ENCODE measurements around the gene NRXN3.

Gene NRXN3

DNA sequence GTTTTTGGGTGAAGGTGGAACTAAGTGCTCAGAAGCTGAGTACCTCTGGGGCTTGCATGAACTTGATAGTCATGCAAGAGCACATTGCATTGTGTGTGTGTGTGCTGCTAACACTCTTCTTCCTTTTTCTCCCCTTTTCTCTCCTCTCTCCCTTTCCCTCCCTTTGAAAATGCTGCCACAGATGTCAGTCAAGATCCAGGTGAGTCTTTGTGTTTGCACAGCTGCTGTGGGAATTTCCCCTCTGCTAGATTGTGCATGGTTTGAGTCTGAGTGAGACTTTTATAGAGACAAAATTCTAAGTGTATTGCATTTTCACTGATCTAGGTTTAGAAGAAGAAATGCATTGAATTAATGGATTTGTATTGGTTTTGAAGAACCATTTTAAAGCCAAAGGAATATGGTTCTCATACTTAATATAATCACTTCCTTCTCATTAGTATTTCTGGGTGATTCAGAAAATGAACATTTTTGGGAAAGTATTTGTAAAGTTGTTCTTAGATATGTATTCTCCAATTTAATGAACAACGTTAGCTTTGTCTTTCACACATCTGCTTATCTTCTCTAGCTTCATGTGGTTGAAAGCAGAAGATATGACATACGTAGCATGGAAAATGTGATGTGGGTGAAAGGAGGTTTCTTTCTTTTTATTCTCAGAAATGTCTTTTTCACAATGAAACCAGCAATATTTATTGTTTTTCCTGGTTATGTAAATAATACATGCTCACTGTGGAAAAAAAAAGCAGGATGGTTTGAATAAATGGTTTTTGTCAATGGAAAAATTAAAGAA, 108.5 kb downstream of the NRXN3 start:
- Mint-ChIP-seq H3K36me3 (ENCODE audit: low read depth) (no peaks in the 10 kb centered on the region), H3K4me3 (no peak overlapping the region), H3K27me3 (ENCODE audit: low read depth, poor library complexity) (peaks cover 17% of the 10 kb centered on the region), H3K27ac (no peak overlapping the region), H3K9me3 (no peaks in the 10 kb centered on the region), H3K4me1 (peaks cover 30% of the 10 kb centered on the region)
- no peak for TF ChIP-seq CTCF (IDR thresholded peaks at IDR 0.05)
- no peak for DNase-seq

DNA sequence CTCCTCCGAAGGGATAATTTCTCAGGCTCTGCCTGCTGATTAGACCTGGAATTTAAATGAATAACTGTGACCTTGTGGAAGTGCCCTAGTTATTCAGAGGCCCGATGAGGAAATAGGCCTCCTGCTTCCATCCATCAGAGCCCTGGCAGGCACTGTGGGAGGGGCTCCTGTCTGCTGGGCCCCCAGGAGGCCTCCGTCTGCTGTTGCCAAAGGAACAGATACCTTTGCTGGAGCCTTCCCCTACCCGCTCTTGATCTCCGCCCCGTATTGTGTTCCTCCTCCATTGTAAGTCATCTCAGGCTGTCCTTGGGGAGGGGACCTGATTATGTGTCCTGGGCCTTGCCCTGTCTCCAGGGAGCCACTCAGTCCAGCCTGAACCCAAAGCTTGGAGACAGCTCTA, 112.3 kb downstream of the NRXN3 start:
- H3K4me3 Mint-ChIP-seq, result no peak overlapping the region
- DNase-seq, result peak; percentile 10
- H3K36me3 Mint-ChIP-seq (ENCODE audit: low read depth), result no peaks in the 10 kb centered on the region
- no peaks in the 10 kb centered on the region for H3K9me3 Mint-ChIP-seq
- peak overlapping the region; percentile 86 for H3K27ac Mint-ChIP-seq
- no peak for TF ChIP-seq CTCF (IDR thresholded peaks at IDR 0.05)
- H3K27me3 Mint-ChIP-seq (ENCODE audit: low read depth, poor library complexity), result peaks cover 2% of the 10 kb centered on the region
- peaks cover 30% of the 10 kb centered on the region for H3K4me1 Mint-ChIP-seq

DNA sequence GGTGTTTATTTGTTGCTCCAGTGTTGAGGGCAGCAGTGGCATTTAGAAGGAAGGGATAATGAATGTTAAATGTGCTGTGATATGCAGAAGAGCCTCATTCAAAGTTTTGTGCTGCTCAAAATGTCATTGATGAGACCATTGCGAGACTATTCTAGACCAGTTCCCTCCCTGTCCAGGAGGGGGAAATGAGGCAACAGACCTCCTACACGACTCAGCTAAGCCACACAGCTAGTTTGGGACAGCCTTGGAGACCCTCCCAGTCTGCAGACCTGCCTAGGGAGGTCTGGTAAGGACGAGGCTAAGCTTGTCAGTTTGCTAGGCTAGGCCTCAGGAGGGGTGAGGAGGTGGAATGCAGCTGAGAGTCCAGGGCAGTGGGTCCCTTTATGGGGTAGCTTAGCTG, 116.0 kb downstream of the NRXN3 start:
- H3K36me3 Mint-ChIP-seq (ENCODE audit: low read depth), result no peaks in the 10 kb centered on the region
- no peak overlapping the region for H3K4me3 Mint-ChIP-seq
- H3K9me3 Mint-ChIP-seq, result no peaks in the 10 kb centered on the region
- H3K4me1 Mint-ChIP-seq, result peaks cover 12% of the 10 kb centered on the region
- no peak for DNase-seq
- no peak for TF ChIP-seq CTCF (IDR thresholded peaks at IDR 0.05)
- H3K27me3 Mint-ChIP-seq (ENCODE audit: low read depth, poor library complexity), result peaks cover 4% of the 10 kb centered on the region
- no peak overlapping the region for H3K27ac Mint-ChIP-seq

GRCh38 chr14:78292003-78292402, 121.8 kb downstream of the NRXN3 start:
- Mint-ChIP-seq H3K9me3 (no peaks in the 10 kb centered on the region), H3K27ac (no peak overlapping the region), H3K36me3 (ENCODE audit: low read depth) (no peaks in the 10 kb centered on the region), H3K27me3 (ENCODE audit: low read depth, poor library complexity) (peaks cover 18% of the 10 kb centered on the region), H3K4me1 (peaks cover 4% of the 10 kb centered on the region), H3K4me3 (no peak overlapping the region)
- DNase-seq, result no peak
- no peak for TF ChIP-seq CTCF (IDR thresholded peaks at IDR 0.05)

DNA sequence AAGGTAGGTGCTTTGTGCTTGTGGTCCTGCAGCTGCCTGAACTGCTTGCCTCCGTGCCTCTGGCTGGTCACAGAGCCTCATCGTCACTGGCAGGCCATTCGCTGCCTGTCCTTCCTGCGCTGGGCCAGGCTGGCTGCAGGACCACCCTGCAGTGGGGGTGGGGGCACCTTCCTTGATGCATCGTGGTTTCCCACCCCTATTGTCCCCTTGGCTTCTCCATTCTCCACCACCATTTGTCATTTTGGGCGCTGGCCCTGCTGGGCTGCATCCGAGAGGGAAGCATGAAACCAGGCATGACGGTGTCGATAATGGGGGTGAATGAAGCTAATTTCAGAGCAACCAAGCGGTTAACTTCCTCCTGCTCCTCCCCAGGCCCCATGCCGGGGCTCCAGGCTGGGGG, 127.7 kb downstream of the NRXN3 start:
- Mint-ChIP-seq H3K9me3 (no peaks in the 10 kb centered on the region), H3K36me3 (ENCODE audit: low read depth) (no peaks in the 10 kb centered on the region), H3K4me1 (peaks cover 39% of the 10 kb centered on the region), H3K4me3 (no peak overlapping the region), H3K27me3 (ENCODE audit: low read depth, poor library complexity) (peaks cover 20% of the 10 kb centered on the region), H3K27ac (no peak overlapping the region)
- no peak for TF ChIP-seq CTCF (IDR thresholded peaks at IDR 0.05)
- peak; percentile 10 for DNase-seq

DNA sequence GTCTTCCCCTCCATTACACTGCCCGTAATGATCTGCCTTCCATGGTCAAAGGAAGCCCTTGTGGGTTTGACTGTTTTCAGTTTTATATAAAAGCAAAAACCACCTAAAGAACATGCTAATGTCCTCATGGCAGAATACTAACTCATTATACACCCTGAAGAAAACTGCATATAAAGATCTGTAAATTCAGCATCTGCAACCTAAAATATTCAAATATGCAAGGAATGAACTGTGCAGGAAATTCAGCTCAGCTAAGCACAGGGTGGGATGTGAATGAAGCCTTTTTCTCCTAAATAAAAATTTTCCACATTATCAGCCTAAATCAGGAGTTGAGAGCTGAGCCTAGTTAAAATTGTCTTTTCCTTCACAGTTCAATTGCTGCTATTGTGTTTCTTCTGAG, 128.1 kb downstream of the NRXN3 start:
- Mint-ChIP-seq H3K4me1 (peaks cover 43% of the 10 kb centered on the region), H3K9me3 (no peaks in the 10 kb centered on the region), H3K4me3 (no peak overlapping the region), H3K36me3 (ENCODE audit: low read depth) (no peaks in the 10 kb centered on the region), H3K27ac (no peak overlapping the region), H3K27me3 (ENCODE audit: low read depth, poor library complexity) (peaks cover 15% of the 10 kb centered on the region)
- no peak for DNase-seq
- TF ChIP-seq CTCF (IDR thresholded peaks at IDR 0.05), result no peak

Data from nephron progenitor cell (in vitro differentiated cells).